ENCODE measurements around the gene KRTAP10-10.

Gene KRTAP10-10

GRCh38 chr21:44670642-44671432 lies 33.7 kb downstream of the KRTAP10-10 start:
- Histone ChIP-seq H3K36me3 (ENCODE audit: insufficient read depth, low read length) (no peaks in the 10 kb centered on the region), H3K4me1 (ENCODE audit: insufficient read depth, low read length) (no peaks in the 10 kb centered on the region), H3K9me3 (ENCODE audit: insufficient read depth, low read length, severe bottlenecking) (peaks cover 10% of the 10 kb centered on the region), H3K9ac (ENCODE audit: low read depth, low read length) (no peak overlapping the region), H2AFZ (ENCODE audit: low read depth, low read length) (no peak overlapping the region), H3K27me3 (ENCODE audit: insufficient read depth, low read length, poor library complexity) (no peaks in the 10 kb centered on the region), H3K27ac (ENCODE audit: low read length) (no peak overlapping the region), H4K20me1 (ENCODE audit: insufficient read depth, low read length) (no peaks in the 10 kb centered on the region), H3K79me2 (ENCODE audit: insufficient read depth, low read length) (no peaks in the 10 kb centered on the region), H3K4me2 (ENCODE audit: insufficient read depth, low read length) (no peak overlapping the region), H3K4me3 (ENCODE audit: low read depth in 1 of 2, low read length in 2 of 2) (no peak overlapping the region)
- no peak for DNase-seq
- no peak for TF ChIP-seq EZH2 (IDR thresholded peaks at IDR 0.05; ENCODE audit: borderline replicate concordance, low read depth, low read length, severe bottlenecking)
- TF ChIP-seq, protein P1, sequence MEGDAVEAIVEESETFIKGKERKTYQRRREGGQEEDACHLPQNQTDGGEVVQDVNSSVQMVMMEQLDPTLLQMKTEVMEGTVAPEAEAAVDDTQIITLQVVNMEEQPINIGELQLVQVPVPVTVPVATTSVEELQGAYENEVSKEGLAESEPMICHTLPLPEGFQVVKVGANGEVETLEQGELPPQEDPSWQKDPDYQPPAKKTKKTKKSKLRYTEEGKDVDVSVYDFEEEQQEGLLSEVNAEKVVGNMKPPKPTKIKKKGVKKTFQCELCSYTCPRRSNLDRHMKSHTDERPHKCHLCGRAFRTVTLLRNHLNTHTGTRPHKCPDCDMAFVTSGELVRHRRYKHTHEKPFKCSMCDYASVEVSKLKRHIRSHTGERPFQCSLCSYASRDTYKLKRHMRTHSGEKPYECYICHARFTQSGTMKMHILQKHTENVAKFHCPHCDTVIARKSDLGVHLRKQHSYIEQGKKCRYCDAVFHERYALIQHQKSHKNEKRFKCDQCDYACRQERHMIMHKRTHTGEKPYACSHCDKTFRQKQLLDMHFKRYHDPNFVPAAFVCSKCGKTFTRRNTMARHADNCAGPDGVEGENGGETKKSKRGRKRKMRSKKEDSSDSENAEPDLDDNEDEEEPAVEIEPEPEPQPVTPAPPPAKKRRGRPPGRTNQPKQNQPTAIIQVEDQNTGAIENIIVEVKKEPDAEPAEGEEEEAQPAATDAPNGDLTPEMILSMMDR (IDR thresholded peaks at IDR 0.05; ENCODE audit: borderline replicate concordance, extremely low read depth, low read length, poor library complexity, severe bottlenecking), result no peak
- no peak for ATAC-seq (ENCODE audit: insufficient read depth, low read depth)

DNA sequence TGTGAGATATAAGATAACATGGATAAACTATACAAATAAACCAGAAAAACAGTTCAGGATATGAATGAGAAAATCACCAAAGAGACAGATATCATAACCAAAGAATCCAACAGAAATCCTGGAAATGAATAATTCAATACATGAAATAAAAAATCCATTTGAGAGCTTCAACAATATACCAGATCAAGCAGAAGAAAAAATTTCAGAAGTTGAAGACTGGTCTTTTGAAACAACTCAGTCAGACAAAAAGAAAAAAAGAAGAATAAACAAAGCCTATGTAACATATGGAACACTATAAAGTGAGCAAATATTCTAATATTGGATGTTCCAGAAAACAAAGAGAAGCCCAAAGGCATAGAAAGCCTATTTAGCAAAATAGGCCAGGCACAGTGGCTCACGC lies 34.8 kb downstream of the KRTAP10-10 start:
- H4K20me1 ChIP-seq (ENCODE audit: insufficient read depth, low read length), result no peaks in the 10 kb centered on the region
- no peak for TF ChIP-seq EZH2 (IDR thresholded peaks at IDR 0.05; ENCODE audit: borderline replicate concordance, low read depth, low read length, severe bottlenecking)
- TF ChIP-seq, protein P1 (IDR thresholded peaks at IDR 0.05; ENCODE audit: borderline replicate concordance, extremely low read depth, low read length, poor library complexity, severe bottlenecking), result no peak
- H3K9me3 ChIP-seq (ENCODE audit: insufficient read depth, low read length, severe bottlenecking), result peaks cover 10% of the 10 kb centered on the region
- no peak overlapping the region for H3K27ac ChIP-seq (ENCODE audit: low read length)
- H2AFZ ChIP-seq (ENCODE audit: low read depth, low read length), result no peak overlapping the region
- H3K36me3 ChIP-seq (ENCODE audit: insufficient read depth, low read length), result no peaks in the 10 kb centered on the region
- H3K4me1 ChIP-seq (ENCODE audit: insufficient read depth, low read length), result no peaks in the 10 kb centered on the region
- DNase-seq, result no peak
- H3K79me2 ChIP-seq (ENCODE audit: insufficient read depth, low read length), result no peaks in the 10 kb centered on the region
- H3K4me2 ChIP-seq (ENCODE audit: insufficient read depth, low read length), result no peak overlapping the region
- no peak for ATAC-seq (ENCODE audit: insufficient read depth, low read depth)
- no peak overlapping the region for H3K9ac ChIP-seq (ENCODE audit: low read depth, low read length)
- no peaks in the 10 kb centered on the region for H3K27me3 ChIP-seq (ENCODE audit: insufficient read depth, low read length, poor library complexity)
- no peak overlapping the region for H3K4me3 ChIP-seq (ENCODE audit: low read depth in 1 of 2, low read length in 2 of 2)

DNA sequence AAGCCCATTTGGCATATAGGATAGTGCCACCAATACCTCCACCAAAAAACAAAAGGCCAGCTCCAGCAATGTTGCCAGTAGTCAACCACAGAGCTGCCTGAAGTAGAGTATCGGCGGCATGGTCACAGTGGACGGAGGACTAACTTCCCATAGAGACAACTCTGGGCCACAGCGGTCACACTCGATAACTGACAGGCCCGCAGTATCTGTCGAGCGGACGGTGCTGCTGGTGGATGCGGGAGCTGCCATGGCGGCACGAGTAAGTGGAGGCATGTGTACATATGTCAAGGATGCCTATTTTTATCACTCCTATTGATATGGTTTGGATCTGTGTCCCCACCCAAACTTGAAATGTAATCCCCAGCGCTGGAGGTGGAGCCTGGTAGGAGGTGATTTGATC lies 40.7 kb downstream of the KRTAP10-10 start:
- no peak for TF ChIP-seq EZH2 (IDR thresholded peaks at IDR 0.05; ENCODE audit: borderline replicate concordance, low read depth, low read length, severe bottlenecking)
- TF ChIP-seq, protein P1 (IDR thresholded peaks at IDR 0.05; ENCODE audit: borderline replicate concordance, extremely low read depth, low read length, poor library complexity, severe bottlenecking), result no peak
- ATAC-seq (ENCODE audit: insufficient read depth, low read depth), result no peak
- no peaks in the 10 kb centered on the region for H3K27me3 ChIP-seq (ENCODE audit: insufficient read depth, low read length, poor library complexity)

More for the DNA sequence above, 40.7 kb downstream of the KRTAP10-10 start:
- H2AFZ ChIP-seq (ENCODE audit: low read depth, low read length), result no peak overlapping the region
- no peak overlapping the region for H3K4me2 ChIP-seq (ENCODE audit: insufficient read depth, low read length)
- H3K9ac ChIP-seq (ENCODE audit: low read depth, low read length), result no peak overlapping the region
- no peaks in the 10 kb centered on the region for H4K20me1 ChIP-seq (ENCODE audit: insufficient read depth, low read length)
- H3K27ac ChIP-seq (ENCODE audit: low read length), result no peak overlapping the region
- no peak overlapping the region for H3K4me3 ChIP-seq (ENCODE audit: low read depth in 1 of 2, low read length in 2 of 2)
- H3K9me3 ChIP-seq (ENCODE audit: insufficient read depth, low read length, severe bottlenecking), result no peaks in the 10 kb centered on the region
- no peaks in the 10 kb centered on the region for H3K4me1 ChIP-seq (ENCODE audit: insufficient read depth, low read length)
- no peaks in the 10 kb centered on the region for H3K36me3 ChIP-seq (ENCODE audit: insufficient read depth, low read length)
- DNase-seq, result no peak
- no peaks in the 10 kb centered on the region for H3K79me2 ChIP-seq (ENCODE audit: insufficient read depth, low read length)

All from DND-41 (cell line).